Measurements from ENCODE around the gene TAF13. TPM values are rescaled to one million over a fixed set of nuclear protein-coding genes. Genes with fewer than 3 reads are reported as not detected.

TAF13 gene
- 10 to 100 TPM; 28.4 to 29.0 TPM for total RNA-seq

- Mint-ChIP-seq H3K4me3 (peak within 1 kb of the TSS; percentile 99), H3K9me3 (no peaks in the 10 kb centered on the region), H3K36me3 (peaks cover 6% of the 10 kb centered on the region), H3K27me3 (no peaks in the 10 kb centered on the region), H3K27ac (peak within 1 kb of the TSS; percentile 95), H3K4me1 (ENCODE audit: low read depth) (peaks cover 17% of the 10 kb centered on the region)
- POLR2A ChIA-PET, result interaction anchor here (0.9 to 2.0 kb wide), 6 partner anchors 8 to 139 kb away, joined by 3 to 26 read pairs (median 5); partner anchors contain the start of genes SARS1, TMEM167B and WDR47
- CTCF ChIA-PET, result interaction anchor here (0.7 to 2.6 kb wide), 10 partner anchors 8 to 118 kb away, joined by 3 to 13 read pairs (median 4); partner anchors contain the start of gene TMEM167B
- intact Hi-C loops (cut with micrococcal nuclease), result loop anchor here (1.0 kb wide), 4 partner anchors 14 to 36 kb away; partner anchors contain the start of genes TMEM167B and WDR47
- peak; percentile 94 for DNase-seq
Measured at GRCh38 chr1:109075531-109076490, at the start of gene TAF13. Gene TAF13, minus strand, starts transcription at chr1:109076003. Its CDS starts 56 bp downstream, at chr1:109075947.

GRCh38 chr1:109120356-109120755, 44.6 kb upstream of the TAF13 start:
- intact Hi-C loops (cut with micrococcal nuclease), result no loop called here
- POLR2A ChIA-PET, result no interaction called here
- CTCF ChIA-PET, result interaction anchor here (3.0 kb wide), 1 partner anchor 8 kb away, joined by 10 read pairs; a partner anchor contains a TSS

GRCh38 chr1:109118089-109118488, 42.3 kb upstream of the TAF13 start:
- intact Hi-C loops (cut with micrococcal nuclease), result no loop called here
- no peak overlapping the region for H3K27ac Mint-ChIP-seq
- DNase-seq, result no peak
- H3K27me3 Mint-ChIP-seq, result no peaks in the 10 kb centered on the region
- POLR2A ChIA-PET, result no interaction called here
- peaks cover 32% of the 10 kb centered on the region for H3K4me1 Mint-ChIP-seq (ENCODE audit: low read depth)
- H3K36me3 Mint-ChIP-seq, result no peaks in the 10 kb centered on the region
- no peaks in the 10 kb centered on the region for H3K9me3 Mint-ChIP-seq
- H3K4me3 Mint-ChIP-seq, result no peak overlapping the region
- CTCF ChIA-PET, result interaction anchor here (1.2 kb wide), 1 partner anchor 156 kb away, joined by 4 read pairs; no protein-coding TSS in a partner anchor

More at GRCh38 chr1:109120356-109120755, 44.6 kb upstream of the TAF13 start:
- no peak overlapping the region for H3K27ac Mint-ChIP-seq
- H3K27me3 Mint-ChIP-seq, result no peaks in the 10 kb centered on the region
- no peak for DNase-seq
- H3K36me3 Mint-ChIP-seq, result no peaks in the 10 kb centered on the region
- H3K4me1 Mint-ChIP-seq (ENCODE audit: low read depth), result peaks cover 14% of the 10 kb centered on the region
- H3K4me3 Mint-ChIP-seq, result no peak overlapping the region
- H3K9me3 Mint-ChIP-seq, result no peaks in the 10 kb centered on the region

- Mint-ChIP-seq H3K27ac (peak overlapping the region; percentile 20), H3K27me3 (no peaks in the 10 kb centered on the region), H3K36me3 (no peaks in the 10 kb centered on the region), H3K9me3 (no peaks in the 10 kb centered on the region), H3K4me1 (ENCODE audit: low read depth) (peaks cover 37% of the 10 kb centered on the region), H3K4me3 (no peak overlapping the region)
- ChIA-PET CTCF (interaction anchor here (0.8 to 2.8 kb wide), 5 partner anchors 14 to 675 kb away, joined by 3 to 34 read pairs (median 3); no protein-coding TSS in a partner anchor), POLR2A (interaction anchor here (0.5 to 4.5 kb wide), 2 partner anchors 16 to 332 kb away, joined by 3 to 35 read pairs; no protein-coding TSS in a partner anchor)
- no peak for DNase-seq
- intact Hi-C loops (cut with micrococcal nuclease), result no loop called here
Measured at GRCh38 chr1:109116286-109116685, 40.5 kb upstream of the TAF13 start.

- Mint-ChIP-seq H3K4me3 (no peak overlapping the region), H3K4me1 (ENCODE audit: low read depth) (peaks cover 37% of the 10 kb centered on the region), H3K36me3 (no peaks in the 10 kb centered on the region), H3K27ac (peak overlapping the region; percentile 20), H3K27me3 (no peaks in the 10 kb centered on the region), H3K9me3 (no peaks in the 10 kb centered on the region)
- POLR2A ChIA-PET, result interaction anchor here (4.5 kb wide), 1 partner anchor 16 kb away, joined by 35 read pairs; no protein-coding TSS in a partner anchor
- peak; percentile 42 for DNase-seq
- intact Hi-C loops (cut with micrococcal nuclease), result loop anchor here (2.0 kb wide), 1 partner anchor 47 kb away; no protein-coding TSS in a partner anchor
- CTCF ChIA-PET, result interaction anchor here (0.8 to 2.8 kb wide), 5 partner anchors 8 to 676 kb away, joined by 3 to 34 read pairs (median 3); no protein-coding TSS in a partner anchor
Measured at GRCh38 chr1:109115685-109116084, 39.9 kb upstream of the TAF13 start.

GRCh38 chr1:109114342-109114674, 38.5 kb upstream of the TAF13 start:
- peaks cover 37% of the 10 kb centered on the region for H3K4me1 Mint-ChIP-seq (ENCODE audit: low read depth)
- intact Hi-C loops (cut with micrococcal nuclease), result loop anchor here (1.0 to 2.0 kb wide), 2 partner anchors 14 to 48 kb away; no protein-coding TSS in a partner anchor
- H3K4me3 Mint-ChIP-seq, result peak overlapping the region; percentile 80
- no peaks in the 10 kb centered on the region for H3K9me3 Mint-ChIP-seq
- POLR2A ChIA-PET, result interaction anchor here (1.0 to 4.5 kb wide), 4 partner anchors 14 to 152 kb away, joined by 3 to 35 read pairs (median 4); partner anchors contain the start of gene SARS1
- H3K27me3 Mint-ChIP-seq, result no peaks in the 10 kb centered on the region
- DNase-seq, result no peak
- peak overlapping the region; percentile 64 for H3K27ac Mint-ChIP-seq
- H3K36me3 Mint-ChIP-seq, result no peaks in the 10 kb centered on the region
- CTCF ChIA-PET, result interaction anchor here (0.6 to 2.8 kb wide), 5 partner anchors 14 to 87 kb away, joined by 3 to 34 read pairs (median 3); partner anchors contain the start of gene TAF13

- Mint-ChIP-seq H3K4me3 (peak within 1 kb of the TSS; percentile 80), H3K4me1 (ENCODE audit: low read depth) (peaks cover 37% of the 10 kb centered on the region), H3K27me3 (no peaks in the 10 kb centered on the region), H3K9me3 (no peaks in the 10 kb centered on the region), H3K27ac (peak within 1 kb of the TSS; percentile 64), H3K36me3 (no peaks in the 10 kb centered on the region)
- peak; percentile 90 for DNase-seq
- CTCF ChIA-PET, result interaction anchor here (0.6 to 3.8 kb wide), 14 partner anchors 14 to 285 kb away, joined by 3 to 35 read pairs (median 4); partner anchors contain the start of genes TAF13 and TMEM167B
- intact Hi-C loops (cut with micrococcal nuclease), result loop anchor here (1.0 to 2.0 kb wide), 8 partner anchors 13 to 421 kb away; partner anchors contain the start of genes CLCC1, PRPF38B, STXBP3 and WDR47
- POLR2A ChIA-PET, result interaction anchor here (1.0 to 4.5 kb wide), 4 partner anchors 14 to 151 kb away, joined by 3 to 35 read pairs (median 4); partner anchors contain the start of gene SARS1
Measured at GRCh38 chr1:109113590-109114341, 38.0 kb upstream of the TAF13 start, which contains the start of gene ELAPOR1. Gene ELAPOR1, plus strand, starts transcription at chr1:109114115. Its CDS starts 69 bp downstream, at chr1:109114184.

- ChIA-PET POLR2A (interaction anchor here (0.6 to 4.5 kb wide), 5 partner anchors 13 to 312 kb away, joined by 3 to 35 read pairs (median 4); partner anchors contain the start of gene TAF13), CTCF (interaction anchor here (0.6 to 4.0 kb wide), 36 partner anchors 8 to 392 kb away, joined by 3 to 80 read pairs (median 4); partner anchors contain the start of genes CELSR2, TAF13, TMEM167B and WDR47)
- Mint-ChIP-seq H3K27me3 (no peaks in the 10 kb centered on the region), H3K27ac (no peak overlapping the region), H3K4me3 (peak overlapping the region; percentile 80), H3K9me3 (no peaks in the 10 kb centered on the region), H3K36me3 (no peaks in the 10 kb centered on the region), H3K4me1 (ENCODE audit: low read depth) (peaks cover 37% of the 10 kb centered on the region)
- intact Hi-C loops (cut with micrococcal nuclease), result loop anchor here (1.0 to 2.0 kb wide), 8 partner anchors 21 to 420 kb away; partner anchors contain the start of genes CLCC1, PRPF38B, STXBP3 and TAF13
- peak; percentile 93 for DNase-seq
Measured at GRCh38 chr1:109112652-109113285, 37.0 kb upstream of the TAF13 start.

GRCh38 chr1:109112056-109112651, 36.4 kb upstream of the TAF13 start:
- H3K4me1 Mint-ChIP-seq (ENCODE audit: low read depth), result peaks cover 37% of the 10 kb centered on the region

More at GRCh38 chr1:109112056-109112651, 36.4 kb upstream of the TAF13 start:
- no peaks in the 10 kb centered on the region for H3K36me3 Mint-ChIP-seq
- ChIA-PET POLR2A (interaction anchor here (1.0 to 4.5 kb wide), 4 partner anchors 12 to 313 kb away, joined by 3 to 35 read pairs (median 12); partner anchors contain the start of gene TAF13), CTCF (interaction anchor here (0.6 to 4.0 kb wide), 30 partner anchors 9 to 420 kb away, joined by 3 to 80 read pairs (median 4); partner anchors contain the start of genes CELSR2, SARS1, TAF13 and TMEM167B)
- no peak overlapping the region for H3K4me3 Mint-ChIP-seq
- intact Hi-C loops (cut with micrococcal nuclease), result loop anchor here (1.0 to 2.0 kb wide), 6 partner anchors 36 to 419 kb away; partner anchors contain the start of genes CLCC1, PRPF38B, STXBP3 and TAF13
- no peak for DNase-seq
- H3K9me3 Mint-ChIP-seq, result no peaks in the 10 kb centered on the region
- no peak overlapping the region for H3K27ac Mint-ChIP-seq
- no peaks in the 10 kb centered on the region for H3K27me3 Mint-ChIP-seq

Data from activated CD4-positive, alpha-beta memory T cell treated with anti-CD3 and anti-CD28 coated beads for 36 hours (primary cell).